ENCODE results near the gene RGMB. TPM values are rescaled to one million over a fixed set of nuclear protein-coding genes. Genes with fewer than 3 reads are reported as not detected.

The RGMB gene
- total RNA-seq, 2 experiments from 2014 or later = 0.60 to 0.65 TPM

GRCh38 chr5:98794414-98795080 is 21.1 kb downstream of the RGMB start:
- CTCF ChIA-PET = interaction anchor here (0.7 to 4.2 kb wide), 4 partner anchors 25 to 1260 kb away, joined by 3 to 29 read pairs (median 4); no protein-coding TSS in a partner anchor
- H3K27me3 Mint-ChIP-seq = no peaks in the 10 kb centered on the region
- H3K4me1 Mint-ChIP-seq = no peaks in the 10 kb centered on the region
- H3K4me3 Mint-ChIP-seq = no peak overlapping the region
- H3K36me3 Mint-ChIP-seq (ENCODE audit: low read depth) = no peaks in the 10 kb centered on the region
- no peaks in the 10 kb centered on the region for H3K9me3 Mint-ChIP-seq
- POLR2A ChIA-PET = no interaction called here
- DNase-seq = no peak
- no peak overlapping the region for H3K27ac Mint-ChIP-seq

DNA sequence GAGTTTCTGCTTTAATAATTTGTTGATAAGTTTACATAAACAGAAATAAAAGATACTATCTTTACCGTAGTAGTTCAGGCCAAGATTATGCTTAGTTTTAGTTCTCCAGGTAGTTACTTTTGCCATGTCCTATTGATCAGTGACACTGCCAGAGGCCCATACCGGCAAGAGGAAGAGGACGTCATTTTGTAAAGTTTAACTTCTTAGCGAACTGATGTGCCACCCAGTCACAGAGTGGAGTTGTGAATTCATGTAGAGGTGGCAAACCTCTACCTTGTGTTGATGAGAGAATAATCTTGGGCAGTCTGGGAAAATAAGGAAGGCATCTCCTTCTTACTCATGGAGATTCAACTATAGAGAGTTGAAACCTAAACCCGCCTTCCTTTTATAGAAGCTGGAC is 21.8 kb downstream of the RGMB start:
- Mint-ChIP-seq H3K9me3 (no peaks in the 10 kb centered on the region), H3K4me1 (no peaks in the 10 kb centered on the region), H3K27ac (no peak overlapping the region), H3K4me3 (no peak overlapping the region), H3K27me3 (no peaks in the 10 kb centered on the region), H3K36me3 (ENCODE audit: low read depth) (no peaks in the 10 kb centered on the region)
- CTCF ChIA-PET = interaction anchor here (0.7 to 4.2 kb wide), 8 partner anchors 10 to 1261 kb away, joined by 3 to 29 read pairs (median 3); no protein-coding TSS in a partner anchor
- POLR2A ChIA-PET = no interaction called here
- no peak for DNase-seq

DNA sequence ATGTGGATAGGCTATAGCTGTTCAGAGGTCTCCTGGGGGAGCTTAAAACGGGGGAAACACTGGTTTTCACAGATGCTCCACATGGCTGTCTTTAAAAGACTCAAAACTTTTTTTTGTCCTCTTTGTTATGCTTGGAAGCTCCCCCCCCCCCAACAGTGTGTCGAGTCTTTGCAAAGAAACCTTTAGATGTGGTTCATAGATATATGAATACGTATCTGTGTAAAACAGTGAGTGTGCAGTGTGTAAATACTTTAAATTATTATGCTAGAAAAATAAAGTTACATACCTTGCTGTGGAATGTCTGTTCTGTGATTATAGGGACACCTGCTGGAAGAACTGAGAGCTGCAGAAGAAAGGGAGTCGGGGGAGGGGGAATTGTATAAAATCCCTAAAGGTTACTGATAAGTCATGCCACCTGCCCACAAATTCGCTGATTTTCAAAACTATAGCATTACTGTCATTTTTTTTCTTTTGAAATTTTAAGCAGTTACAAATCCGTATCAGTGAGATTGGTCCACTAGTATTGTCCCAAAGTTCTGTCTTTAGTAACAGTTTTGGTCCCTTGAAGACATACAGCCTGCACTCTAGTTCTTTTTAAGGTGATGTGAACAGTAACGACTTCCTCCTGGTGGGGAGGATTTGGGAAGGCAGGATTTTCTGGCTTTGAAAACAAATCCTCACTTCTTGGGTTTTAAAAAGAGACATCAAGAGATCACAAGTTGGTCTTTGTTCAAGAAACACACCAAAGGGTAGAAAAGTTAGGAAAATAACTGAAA is 22.9 kb downstream of the RGMB start:
- ChIA-PET POLR2A (no interaction called here), CTCF (interaction anchor here (0.6 to 4.2 kb wide), 15 partner anchors 8 to 236 kb away, joined by 3 to 29 read pairs (median 3); no protein-coding TSS in a partner anchor)
- Mint-ChIP-seq H3K4me3 (no peak overlapping the region), H3K4me1 (no peaks in the 10 kb centered on the region), H3K9me3 (no peaks in the 10 kb centered on the region), H3K27me3 (no peaks in the 10 kb centered on the region), H3K36me3 (ENCODE audit: low read depth) (no peaks in the 10 kb centered on the region), H3K27ac (no peak overlapping the region)
- DNase-seq = peak; percentile 37

DNA sequence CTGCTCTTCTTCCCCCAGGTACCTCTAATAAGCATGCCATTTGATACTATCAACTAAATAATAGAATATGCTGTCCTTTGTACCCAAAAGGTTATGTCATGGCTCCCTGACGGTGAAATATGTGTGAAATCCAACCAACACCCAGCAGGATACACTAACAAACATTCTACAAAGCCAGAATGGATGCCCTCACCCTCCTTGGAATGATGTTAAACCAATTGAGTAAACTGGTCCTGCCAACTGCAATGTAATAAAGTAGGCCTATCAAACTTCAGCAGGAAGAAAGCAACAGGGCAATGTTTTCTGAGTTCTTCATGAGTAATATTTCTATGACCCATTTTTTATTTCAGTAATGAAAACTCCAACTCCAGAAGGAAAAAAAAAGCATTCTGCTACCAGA is 24.9 kb downstream of the RGMB start:
- CTCF ChIA-PET = interaction anchor here (4.2 kb wide), 1 partner anchor 30 kb away, joined by 29 read pairs; no protein-coding TSS in a partner anchor
- Mint-ChIP-seq H3K36me3 (ENCODE audit: low read depth) (no peaks in the 10 kb centered on the region), H3K27ac (no peak overlapping the region), H3K27me3 (no peaks in the 10 kb centered on the region), H3K4me1 (no peaks in the 10 kb centered on the region), H3K4me3 (no peak overlapping the region), H3K9me3 (no peaks in the 10 kb centered on the region)
- DNase-seq = no peak
- POLR2A ChIA-PET = no interaction called here

DNA sequence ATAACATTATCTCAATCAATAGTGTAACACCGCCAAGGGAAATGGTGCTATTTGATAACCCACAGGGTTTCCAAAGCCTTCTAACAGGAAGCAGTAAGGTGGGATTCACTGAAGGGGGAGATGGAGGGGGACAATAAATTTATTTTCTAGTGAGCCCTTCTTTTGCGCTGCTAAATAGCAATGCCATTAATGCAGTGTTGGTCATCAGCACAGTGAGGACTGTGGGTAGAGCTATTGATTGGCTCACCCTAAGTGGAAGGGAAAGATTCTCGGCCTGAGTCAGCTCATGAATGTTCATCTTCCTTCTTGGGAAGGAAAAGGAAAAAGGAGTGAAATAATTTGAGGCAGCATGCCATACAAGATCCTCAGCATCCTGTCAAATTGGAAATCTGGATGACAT is 25.4 kb downstream of the RGMB start:
- DNase-seq = no peak
- Mint-ChIP-seq H3K27ac (no peak overlapping the region), H3K9me3 (no peaks in the 10 kb centered on the region), H3K4me3 (no peak overlapping the region), H3K27me3 (no peaks in the 10 kb centered on the region), H3K4me1 (no peaks in the 10 kb centered on the region), H3K36me3 (ENCODE audit: low read depth) (no peaks in the 10 kb centered on the region)
- POLR2A ChIA-PET = no interaction called here
- CTCF ChIA-PET = interaction anchor here (4.2 kb wide), 1 partner anchor 31 kb away, joined by 29 read pairs; no protein-coding TSS in a partner anchor

GRCh38 chr5:98804066-98804465 is 30.6 kb downstream of the RGMB start:
- no peak overlapping the region for H3K4me3 Mint-ChIP-seq
- DNase-seq = no peak
- H3K36me3 Mint-ChIP-seq (ENCODE audit: low read depth) = peaks cover 3% of the 10 kb centered on the region
- ChIA-PET POLR2A (no interaction called here), CTCF (interaction anchor here (1.8 kb wide), 1 partner anchor 35 kb away, joined by 4 read pairs; no protein-coding TSS in a partner anchor)
- no peak overlapping the region for H3K27ac Mint-ChIP-seq
- H3K9me3 Mint-ChIP-seq = peaks cover 16% of the 10 kb centered on the region
- H3K27me3 Mint-ChIP-seq = peaks cover 2% of the 10 kb centered on the region
- no peaks in the 10 kb centered on the region for H3K4me1 Mint-ChIP-seq

DNA sequence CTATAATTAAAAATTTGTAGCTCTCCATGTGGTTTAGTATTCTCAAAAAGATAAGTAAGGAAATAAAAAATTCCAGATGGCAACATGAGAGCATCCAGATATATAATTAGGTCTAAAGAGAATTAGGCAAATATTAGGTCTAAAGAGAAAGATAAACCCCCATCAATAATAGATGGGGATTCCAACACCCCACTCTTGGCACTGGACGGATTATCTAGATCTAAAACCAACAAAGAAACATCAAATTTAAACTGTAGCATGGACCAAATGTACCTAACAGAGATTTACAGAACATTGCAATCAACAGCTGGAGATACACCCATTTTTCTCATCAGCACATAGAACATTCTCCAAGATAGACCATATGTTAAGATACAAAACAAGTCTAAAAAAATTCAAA is 31.6 kb downstream of the RGMB start:
- Mint-ChIP-seq H3K27ac (no peak overlapping the region), H3K27me3 (peaks cover 2% of the 10 kb centered on the region), H3K4me1 (no peaks in the 10 kb centered on the region), H3K36me3 (ENCODE audit: low read depth) (peaks cover 3% of the 10 kb centered on the region), H3K4me3 (no peak overlapping the region), H3K9me3 (peaks cover 16% of the 10 kb centered on the region)
- DNase-seq = no peak
- ChIA-PET POLR2A (no interaction called here), CTCF (no interaction called here)

DNA sequence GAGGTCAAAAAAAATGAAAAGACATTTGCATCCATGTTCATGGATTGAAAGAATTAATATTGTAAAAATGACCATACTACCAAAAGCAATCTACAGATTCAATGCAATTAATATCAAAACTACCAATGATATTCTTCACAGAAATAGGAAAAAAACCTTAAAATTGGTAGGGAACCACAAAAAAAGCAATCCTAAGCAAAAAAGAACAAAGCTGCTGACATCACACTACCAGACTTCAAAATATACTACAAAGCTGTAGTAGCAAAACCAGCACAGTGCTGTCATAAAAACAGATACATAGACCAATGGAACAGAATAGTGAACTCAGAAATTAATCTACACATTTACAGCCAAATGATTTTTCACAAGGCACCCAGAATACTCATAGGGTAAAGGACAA is 34.3 kb downstream of the RGMB start:
- CTCF ChIA-PET = interaction anchor here (1.4 kb wide), 1 partner anchor 12 kb away, joined by 3 read pairs; no protein-coding TSS in a partner anchor
- Mint-ChIP-seq H3K4me1 (no peaks in the 10 kb centered on the region), H3K27me3 (peaks cover 2% of the 10 kb centered on the region), H3K9me3 (peaks cover 16% of the 10 kb centered on the region), H3K4me3 (no peak overlapping the region), H3K36me3 (ENCODE audit: low read depth) (peaks cover 3% of the 10 kb centered on the region), H3K27ac (no peak overlapping the region)
- DNase-seq = no peak
- POLR2A ChIA-PET = no interaction called here

DNA sequence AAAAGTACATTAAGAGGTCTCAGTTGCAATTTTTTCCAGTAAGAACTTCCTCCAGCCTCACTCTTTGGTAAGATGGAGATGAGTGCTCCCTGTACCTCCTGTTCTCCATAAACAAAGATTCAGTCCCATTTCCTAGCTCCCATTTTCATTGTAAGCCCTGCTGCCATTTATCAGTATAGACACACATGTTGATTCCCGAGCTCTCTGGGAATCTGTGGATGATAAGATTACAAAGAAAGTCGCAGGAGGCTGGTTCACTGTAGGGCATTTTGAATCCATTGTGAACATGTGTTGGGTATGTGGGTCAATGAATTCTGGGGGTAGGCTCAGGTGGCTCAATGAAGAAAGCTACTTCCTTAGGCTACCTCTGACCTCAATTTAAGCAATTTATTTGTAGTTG is 36.7 kb downstream of the RGMB start:
- Mint-ChIP-seq H3K4me1 (peaks cover 2% of the 10 kb centered on the region), H3K4me3 (no peak overlapping the region), H3K9me3 (peaks cover 14% of the 10 kb centered on the region), H3K36me3 (ENCODE audit: low read depth) (peaks cover 3% of the 10 kb centered on the region), H3K27me3 (peaks cover 2% of the 10 kb centered on the region), H3K27ac (no peak overlapping the region)
- ChIA-PET POLR2A (no interaction called here), CTCF (no interaction called here)
- DNase-seq = no peak

GRCh38 chr5:98813755-98814154 is 40.3 kb downstream of the RGMB start:
- H3K4me1 Mint-ChIP-seq = peaks cover 2% of the 10 kb centered on the region
- CTCF ChIA-PET = no interaction called here
- no peaks in the 10 kb centered on the region for H3K27me3 Mint-ChIP-seq
- POLR2A ChIA-PET = no interaction called here
- no peak overlapping the region for H3K27ac Mint-ChIP-seq
- no peak for DNase-seq
- no peaks in the 10 kb centered on the region for H3K36me3 Mint-ChIP-seq (ENCODE audit: low read depth)
- H3K4me3 Mint-ChIP-seq = no peak overlapping the region
- H3K9me3 Mint-ChIP-seq = no peaks in the 10 kb centered on the region

DNA sequence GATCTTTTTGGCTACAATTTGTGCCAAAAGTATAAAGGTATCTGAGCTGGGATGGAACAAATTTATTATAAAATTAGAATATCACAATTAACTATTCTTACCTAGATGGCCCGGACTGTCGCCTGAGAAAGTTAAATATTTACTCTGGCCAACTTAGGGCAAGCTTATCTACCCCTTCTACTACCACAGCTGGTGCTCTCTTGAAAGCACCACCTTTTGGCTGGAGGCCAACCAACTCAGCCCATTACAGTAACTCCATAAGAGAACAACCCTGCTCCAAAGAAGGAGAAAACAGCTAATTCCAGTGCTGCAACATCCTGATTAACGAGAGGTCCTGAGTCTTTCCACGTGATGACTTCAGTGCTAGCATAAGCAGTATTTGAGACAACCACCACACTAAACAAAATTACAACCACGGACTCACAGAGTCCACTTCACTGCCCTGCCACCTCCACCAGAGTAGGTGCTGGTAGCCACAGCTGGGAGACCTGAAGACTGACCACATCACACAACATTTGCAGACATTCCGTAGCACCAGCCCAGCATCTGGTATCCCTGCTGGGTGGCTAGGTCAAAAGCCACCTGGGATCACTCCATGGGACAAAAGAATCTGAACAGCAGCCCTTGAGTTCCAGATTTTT is 43.2 kb downstream of the RGMB start:
- ChIA-PET CTCF (interaction anchor here (1.3 kb wide), 1 partner anchor 21 kb away, joined by 3 read pairs; no protein-coding TSS in a partner anchor), POLR2A (no interaction called here)
- H3K27ac Mint-ChIP-seq = no peak overlapping the region
- H3K4me3 Mint-ChIP-seq = no peak overlapping the region
- H3K27me3 Mint-ChIP-seq = no peaks in the 10 kb centered on the region
- no peak for DNase-seq
- H3K9me3 Mint-ChIP-seq = peaks cover 6% of the 10 kb centered on the region
- no peaks in the 10 kb centered on the region for H3K36me3 Mint-ChIP-seq (ENCODE audit: low read depth)
- H3K4me1 Mint-ChIP-seq = peaks cover 2% of the 10 kb centered on the region

DNA sequence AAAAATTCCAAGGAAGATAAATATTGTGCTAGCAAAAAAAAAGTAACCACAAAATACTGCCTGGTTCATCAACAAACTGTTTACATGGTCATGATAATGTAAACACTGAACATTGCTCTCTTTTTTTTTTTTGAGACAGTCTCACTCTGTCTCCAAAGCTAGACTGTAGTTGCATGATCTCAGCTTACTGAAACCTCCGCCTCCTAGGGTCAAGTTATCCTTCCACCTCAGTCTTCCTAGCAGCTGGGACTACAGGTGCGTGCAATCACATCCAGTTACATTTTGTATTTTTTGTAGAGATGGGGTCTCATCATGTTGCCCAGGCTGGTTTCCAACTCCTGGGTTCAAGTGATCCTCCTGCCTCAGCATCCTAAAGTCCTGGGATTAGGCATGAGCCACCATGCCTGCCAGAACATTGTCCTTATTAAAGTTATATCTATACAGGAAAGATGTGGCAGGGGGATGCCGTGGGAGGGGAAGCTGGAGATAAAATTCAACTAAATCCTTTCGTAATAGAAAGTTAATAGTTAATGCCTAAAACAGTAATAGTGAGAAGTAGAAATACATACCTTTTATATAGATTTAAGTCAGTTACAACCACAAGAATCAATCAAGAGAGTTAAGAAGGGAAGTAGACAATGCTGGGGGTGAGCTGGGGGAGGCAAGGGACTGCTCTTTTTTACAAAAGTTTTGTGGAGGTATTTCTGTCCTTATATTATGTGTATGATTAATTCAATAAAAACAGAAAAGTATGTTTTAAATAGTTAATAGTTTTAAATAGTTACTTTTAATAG is 52.3 kb downstream of the RGMB start:
- ChIA-PET POLR2A (no interaction called here), CTCF (no interaction called here)
- no peak for DNase-seq
- Mint-ChIP-seq H3K9me3 (peaks cover 6% of the 10 kb centered on the region), H3K4me3 (no peak overlapping the region), H3K36me3 (ENCODE audit: low read depth) (no peaks in the 10 kb centered on the region), H3K4me1 (no peaks in the 10 kb centered on the region), H3K27ac (no peak overlapping the region), H3K27me3 (no peaks in the 10 kb centered on the region)

DNA sequence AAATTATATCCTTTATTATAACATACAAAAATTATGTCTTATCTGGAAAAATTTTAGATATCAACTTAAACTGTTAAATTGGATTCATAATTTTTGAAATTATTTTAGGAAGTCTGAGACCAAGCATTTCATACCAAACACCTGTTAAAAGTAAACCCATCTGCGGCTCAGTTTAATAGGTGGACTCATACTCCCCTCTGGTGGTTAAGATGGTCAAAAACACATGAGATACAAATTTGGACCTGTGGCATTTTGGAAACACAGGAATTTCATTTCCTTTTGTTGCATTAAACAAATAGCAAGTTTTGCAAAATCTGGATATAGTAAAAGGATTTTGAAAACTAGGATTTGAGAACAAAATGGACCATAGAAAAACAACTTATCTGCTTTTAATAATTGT is 53.7 kb downstream of the RGMB start:
- CTCF ChIA-PET = no interaction called here
- no peaks in the 10 kb centered on the region for H3K9me3 Mint-ChIP-seq
- no peak overlapping the region for H3K27ac Mint-ChIP-seq
- no peaks in the 10 kb centered on the region for H3K36me3 Mint-ChIP-seq (ENCODE audit: low read depth)
- POLR2A ChIA-PET = no interaction called here
- no peak overlapping the region for H3K4me3 Mint-ChIP-seq
- DNase-seq = no peak
- H3K4me1 Mint-ChIP-seq = no peaks in the 10 kb centered on the region
- no peaks in the 10 kb centered on the region for H3K27me3 Mint-ChIP-seq

Data from activated CD4-positive, alpha-beta memory T cell treated with anti-CD3 and anti-CD28 coated beads, Interleukin-2, amount 10 ng/mL, durations not matched to agents 7 days and 5 days (primary cell).